ENCODE measurements around the gene PLXNA3. TPM values are rescaled to one million over a fixed set of nuclear protein-coding genes. Genes with fewer than 3 reads are reported as not detected.

The PLXNA3 gene
- total and polyA plus RNA-seq, 2 experiments from 2014 or later: 13.7 to 23.3 TPM

DNA sequence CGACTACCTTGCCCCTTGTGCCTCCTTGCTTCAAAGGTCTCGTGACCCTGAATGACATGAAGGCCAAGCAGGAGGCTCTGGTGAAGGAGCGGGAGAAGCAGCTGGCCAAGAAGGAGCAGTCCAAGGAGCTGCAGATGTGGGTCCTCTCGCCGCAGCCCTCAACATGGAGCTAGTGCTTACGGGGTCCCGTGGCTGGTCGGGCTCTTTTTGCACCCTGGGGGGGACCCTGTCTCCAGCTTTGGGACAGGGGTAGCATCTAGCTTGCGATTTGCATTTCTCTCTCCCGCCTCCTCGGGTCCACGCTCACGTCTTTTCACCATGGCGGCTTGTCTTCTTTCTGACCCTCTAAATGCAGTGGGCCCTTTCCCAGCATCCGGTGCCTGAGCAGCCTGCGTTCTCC lies 12.3 kb upstream of the PLXNA3 start:
- DNase-seq (ENCODE audit: low read depth in 1 of 2, low spot score in 1 of 2): no peak
- TF ChIP-seq CTCF (IDR thresholded peaks at IDR 0.05; ENCODE audit: low read depth, low read length): no peak
- no peaks in the 10 kb centered on the region for H3K36me3 ChIP-seq

GRCh38 chrX:154446430-154446829 lies 11.7 kb upstream of the PLXNA3 start:
- no peak for TF ChIP-seq CTCF (IDR thresholded peaks at IDR 0.05; ENCODE audit: low read depth, low read length)
- Histone ChIP-seq H3K27me3 (no peaks in the 10 kb centered on the region), H3K36me3 (no peaks in the 10 kb centered on the region)

More for the DNA sequence above, 12.3 kb upstream of the PLXNA3 start:
- H3K4me1 ChIP-seq (ENCODE audit: low read depth): no peaks in the 10 kb centered on the region
- no peaks in the 10 kb centered on the region for H3K27me3 ChIP-seq
- no peak overlapping the region for H3K4me3 ChIP-seq
- no peaks in the 10 kb centered on the region for H3K9me3 ChIP-seq (ENCODE audit: low read depth)
- no peak overlapping the region for H3K27ac ChIP-seq

GRCh38 chrX:154448484-154448883 lies 9.6 kb upstream of the PLXNA3 start:
- TF ChIP-seq CTCF (IDR thresholded peaks at IDR 0.05; ENCODE audit: low read depth, low read length): no peak
- DNase-seq (ENCODE audit: low read depth in 1 of 2, low spot score in 1 of 2): no peak
- H3K27me3 ChIP-seq: no peaks in the 10 kb centered on the region
- H3K4me1 ChIP-seq (ENCODE audit: low read depth): no peaks in the 10 kb centered on the region
- no peaks in the 10 kb centered on the region for H3K9me3 ChIP-seq (ENCODE audit: low read depth)
- no peaks in the 10 kb centered on the region for H3K36me3 ChIP-seq
- no peak overlapping the region for H3K27ac ChIP-seq
- no peak overlapping the region for H3K4me3 ChIP-seq

More at GRCh38 chrX:154446430-154446829, 11.7 kb upstream of the PLXNA3 start:
- no peaks in the 10 kb centered on the region for H3K4me1 ChIP-seq (ENCODE audit: low read depth)
- H3K27ac ChIP-seq: no peak overlapping the region
- DNase-seq (ENCODE audit: low read depth in 1 of 2, low spot score in 1 of 2): no peak
- H3K4me3 ChIP-seq: no peak overlapping the region
- no peaks in the 10 kb centered on the region for H3K9me3 ChIP-seq (ENCODE audit: low read depth)

DNA sequence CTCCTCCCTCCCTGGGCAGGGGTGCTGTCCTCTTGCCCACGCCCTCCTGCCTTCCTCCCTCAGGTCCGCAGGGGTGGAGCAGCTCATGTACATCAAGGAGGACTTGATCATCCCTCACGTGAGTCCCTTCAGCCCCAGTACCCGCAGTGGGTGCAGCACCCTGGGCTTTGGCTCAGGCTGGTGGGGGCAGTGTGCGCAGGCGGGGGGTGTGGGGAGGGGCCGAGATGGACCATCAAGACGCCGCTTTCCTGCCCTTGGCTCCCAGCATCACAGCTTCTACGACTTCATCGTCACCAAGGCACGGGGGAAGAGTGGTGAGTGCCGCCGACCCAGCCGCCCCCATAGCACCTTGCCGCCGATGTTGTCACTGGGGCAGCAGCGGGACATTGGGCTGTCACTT lies 8.5 kb upstream of the PLXNA3 start:
- no peaks in the 10 kb centered on the region for H3K36me3 ChIP-seq
- H3K4me3 ChIP-seq: no peak overlapping the region
- TF ChIP-seq CTCF (IDR thresholded peaks at IDR 0.05; ENCODE audit: low read depth, low read length): no peak
- no peaks in the 10 kb centered on the region for H3K4me1 ChIP-seq (ENCODE audit: low read depth)
- H3K9me3 ChIP-seq (ENCODE audit: low read depth): no peaks in the 10 kb centered on the region
- no peak overlapping the region for H3K27ac ChIP-seq
- no peaks in the 10 kb centered on the region for H3K27me3 ChIP-seq
- DNase-seq (ENCODE audit: low read depth in 1 of 2, low spot score in 1 of 2): no peak

DNA sequence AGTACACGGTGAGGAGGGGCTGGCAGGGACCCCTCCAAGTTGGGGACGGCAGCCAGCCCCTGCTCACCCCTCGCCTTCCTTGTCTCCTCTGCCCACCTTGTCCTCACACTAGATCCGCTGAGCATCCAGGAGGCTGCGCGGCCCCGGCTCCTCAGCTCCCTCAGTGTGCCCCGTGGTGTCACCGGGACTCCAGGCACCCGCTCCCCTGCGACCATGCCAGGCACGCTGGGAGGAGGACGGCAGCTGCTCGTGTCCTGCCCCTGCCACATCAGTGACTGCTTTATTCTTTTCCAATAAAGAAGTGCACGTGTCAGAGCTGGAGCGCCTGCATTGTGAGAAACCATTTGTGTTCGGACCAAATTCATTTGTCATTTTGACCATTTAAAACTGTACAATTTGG lies 7.8 kb upstream of the PLXNA3 start:
- H3K4me3 ChIP-seq: no peak overlapping the region
- no peaks in the 10 kb centered on the region for H3K9me3 ChIP-seq (ENCODE audit: low read depth)
- TF ChIP-seq CTCF (IDR thresholded peaks at IDR 0.05; ENCODE audit: low read depth, low read length): no peak
- no peaks in the 10 kb centered on the region for H3K4me1 ChIP-seq (ENCODE audit: low read depth)
- DNase-seq (ENCODE audit: low read depth in 1 of 2, low spot score in 1 of 2): no peak
- no peak overlapping the region for H3K27ac ChIP-seq
- H3K36me3 ChIP-seq: no peaks in the 10 kb centered on the region
- no peaks in the 10 kb centered on the region for H3K27me3 ChIP-seq

DNA sequence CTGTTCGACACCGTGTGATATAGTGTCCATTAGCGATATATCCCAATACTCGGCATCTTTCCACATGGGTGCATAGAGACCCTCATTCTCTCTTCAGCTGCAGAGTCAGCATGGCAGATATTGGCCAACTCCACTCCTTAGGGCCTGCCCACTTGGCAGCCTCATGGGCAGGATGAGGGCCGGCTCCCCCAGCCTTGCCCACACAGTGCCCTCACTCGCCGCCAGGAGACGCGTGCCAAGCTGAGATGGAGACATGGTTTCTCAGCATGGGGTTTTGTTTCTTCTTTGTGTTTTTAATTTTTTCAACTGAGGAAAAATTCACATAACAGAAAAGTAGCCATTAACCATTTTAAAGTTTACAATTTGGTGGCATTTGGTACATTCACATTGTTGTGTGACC lies 5.3 kb upstream of the PLXNA3 start:
- H3K4me1 ChIP-seq (ENCODE audit: low read depth): no peaks in the 10 kb centered on the region
- no peak overlapping the region for H3K4me3 ChIP-seq
- no peaks in the 10 kb centered on the region for H3K9me3 ChIP-seq (ENCODE audit: low read depth)
- no peak for TF ChIP-seq CTCF (IDR thresholded peaks at IDR 0.05; ENCODE audit: low read depth, low read length)
- H3K36me3 ChIP-seq: no peaks in the 10 kb centered on the region
- H3K27ac ChIP-seq: no peak overlapping the region
- H3K27me3 ChIP-seq: no peaks in the 10 kb centered on the region
- no peak for DNase-seq (ENCODE audit: low read depth in 1 of 2, low spot score in 1 of 2)
